Measurements from ENCODE around the gene AFF1. TPM values are rescaled to one million over a fixed set of nuclear protein-coding genes. Genes with fewer than 3 reads are reported as not detected.

The AFF1 gene
- total and polyA plus RNA-seq, 2 experiments from 2014 or later, result 31.9 to 38.7 TPM

GRCh38 chr4:87077914-87078585 lies 143.2 kb downstream of the AFF1 start:
- H3K4me3 ChIP-seq, result no peak overlapping the region
- peaks cover 86% of the 10 kb centered on the region for H3K79me2 ChIP-seq
- WGBS (ENCODE audit: low lambda C conversion rate, missing lambda C conversion rate), result 93% methylated on average over 4 of the region's 4 CpGs

DNA sequence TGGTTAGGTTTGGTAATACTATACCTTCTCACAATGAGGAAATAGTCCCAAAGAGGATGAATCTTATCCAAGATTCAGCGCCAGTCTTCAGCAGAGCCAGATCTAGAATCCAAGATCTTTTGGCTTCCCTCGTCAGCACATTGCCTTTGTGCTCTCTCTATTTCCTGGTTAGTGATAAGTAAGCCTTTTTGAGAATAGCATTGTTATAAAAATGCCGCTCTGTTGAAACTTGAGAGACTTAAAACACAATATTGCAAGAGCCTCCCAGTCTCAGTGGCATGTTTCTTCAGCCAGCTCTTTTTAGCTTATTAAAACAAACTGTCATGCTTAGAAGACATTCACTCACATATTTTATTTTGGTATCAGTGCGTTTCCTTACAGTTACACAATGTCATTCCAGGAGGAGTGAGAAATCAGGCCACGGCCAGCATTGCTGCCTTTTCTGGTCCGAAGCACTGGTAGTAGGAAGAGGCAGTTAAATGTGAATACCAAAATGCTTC lies 144.2 kb downstream of the AFF1 start:
- Histone ChIP-seq H3K4me2 (peak overlapping the region; percentile 30), H3K9me3 (ENCODE audit: low read depth) (no peaks in the 10 kb centered on the region), H2AFZ (no peak overlapping the region), H4K20me1 (ENCODE audit: insufficient read depth, poor library complexity, severe bottlenecking) (peaks cover 14% of the 10 kb centered on the region), H3K79me2 (peaks cover 94% of the 10 kb centered on the region), H3K9me2 (replicated peaks; ENCODE audit: insufficient read depth) (no peaks in the 10 kb centered on the region), H3K4me1 (ENCODE audit: insufficient read depth) (peaks cover 26% of the 10 kb centered on the region), H3K36me3 (replicated peaks; ENCODE audit: insufficient read depth, low read depth) (no peaks in the 10 kb centered on the region), H3K4me3 (no peak overlapping the region), H3K27me3 (no peaks in the 10 kb centered on the region), H3K27ac (peak overlapping the region; percentile 19)
- DNase-seq (ENCODE audit: low spot score), result no peak
- no peak for TF ChIP-seq CTCF (IDR thresholded peaks at IDR 0.05; ENCODE audit: poor library complexity)
- TF ChIP-seq EZH2 (IDR thresholded peaks at IDR 0.05; ENCODE audit: borderline replicate concordance), result no peak
- no peak for TF ChIP-seq EZH2phosphoT487 (IDR thresholded peaks at IDR 0.05; ENCODE audit: low read depth, severe bottlenecking, unreplicated experiment)
- WGBS (ENCODE audit: low lambda C conversion rate, missing lambda C conversion rate), result 54% methylated on average over 6 of the region's 6 CpGs

More at GRCh38 chr4:87077914-87078585, 143.2 kb downstream of the AFF1 start:
- Histone ChIP-seq H4K20me1 (ENCODE audit: insufficient read depth, poor library complexity, severe bottlenecking) (peaks cover 17% of the 10 kb centered on the region), H3K27me3 (no peaks in the 10 kb centered on the region), H3K9me3 (ENCODE audit: low read depth) (no peaks in the 10 kb centered on the region), H2AFZ (no peak overlapping the region), H3K36me3 (replicated peaks; ENCODE audit: insufficient read depth, low read depth) (no peaks in the 10 kb centered on the region), H3K9me2 (replicated peaks; ENCODE audit: insufficient read depth) (no peaks in the 10 kb centered on the region), H3K4me2 (no peak overlapping the region), H3K4me1 (ENCODE audit: insufficient read depth) (peaks cover 35% of the 10 kb centered on the region), H3K27ac (no peak overlapping the region)
- no peak for DNase-seq (ENCODE audit: low spot score)
- no peak for TF ChIP-seq CTCF (IDR thresholded peaks at IDR 0.05; ENCODE audit: poor library complexity)
- TF ChIP-seq EZH2phosphoT487 (IDR thresholded peaks at IDR 0.05; ENCODE audit: low read depth, severe bottlenecking, unreplicated experiment), result no peak
- TF ChIP-seq EZH2 (IDR thresholded peaks at IDR 0.05; ENCODE audit: borderline replicate concordance), result no peak

GRCh38 chr4:87079967-87080366 lies 145.2 kb downstream of the AFF1 start:
- H3K79me2 ChIP-seq, result peaks cover 92% of the 10 kb centered on the region
- H3K4me2 ChIP-seq, result no peak overlapping the region
- no peak for DNase-seq (ENCODE audit: low spot score)
- H3K9me3 ChIP-seq (ENCODE audit: low read depth), result no peaks in the 10 kb centered on the region
- H3K4me1 ChIP-seq (ENCODE audit: insufficient read depth), result peaks cover 22% of the 10 kb centered on the region
- peaks cover 14% of the 10 kb centered on the region for H4K20me1 ChIP-seq (ENCODE audit: insufficient read depth, poor library complexity, severe bottlenecking)
- TF ChIP-seq EZH2phosphoT487 (IDR thresholded peaks at IDR 0.05; ENCODE audit: low read depth, severe bottlenecking, unreplicated experiment), result no peak
- TF ChIP-seq EZH2 (IDR thresholded peaks at IDR 0.05; ENCODE audit: borderline replicate concordance), result no peak
- TF ChIP-seq CTCF (IDR thresholded peaks at IDR 0.05; ENCODE audit: poor library complexity), result no peak
- no peak overlapping the region for H2AFZ ChIP-seq
- H3K36me3 ChIP-seq (replicated peaks; ENCODE audit: insufficient read depth, low read depth), result no peaks in the 10 kb centered on the region
- H3K4me3 ChIP-seq, result no peak overlapping the region
- H3K27me3 ChIP-seq, result no peaks in the 10 kb centered on the region
- H3K27ac ChIP-seq, result no peak overlapping the region
- no peaks in the 10 kb centered on the region for H3K9me2 ChIP-seq (replicated peaks; ENCODE audit: insufficient read depth)
- WGBS (ENCODE audit: low lambda C conversion rate, missing lambda C conversion rate), result 86% methylated on average over 2 of the region's 2 CpGs
